HG03095 (cell line): ENCODE results near the gene RERE.

Experiments
- ATAC-seq: cut with Tn5 transposase; IDR thresholded peaks from one replicate; pipeline ENCODE4 v1.9.1; 2021; ENCODE audit warnings: moderate library complexity; ENCODE audit not compliant: unreplicated experiment

Gene RERE

DNA sequence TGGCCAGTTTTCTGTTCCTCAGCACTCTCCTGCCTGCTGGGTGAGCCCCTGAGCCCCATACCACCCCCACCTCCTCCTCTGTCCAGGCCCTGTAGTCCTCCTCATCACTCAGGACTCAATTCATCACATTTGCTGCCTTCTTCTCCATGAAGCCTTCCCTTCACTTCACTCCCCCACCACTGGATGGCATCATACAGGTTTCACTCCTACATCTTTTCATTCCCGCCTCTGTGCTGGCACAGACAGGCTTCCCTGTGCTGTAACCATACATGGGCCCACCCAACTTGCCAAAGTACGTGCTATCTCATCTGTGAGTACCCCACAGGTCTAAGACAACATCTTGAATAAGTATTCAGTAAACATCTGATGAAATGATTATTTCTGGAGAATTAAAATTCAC lies 442.6 kb downstream of the RERE start:
- ATAC-seq = no peak

- no peak for ATAC-seq
Measured at GRCh38 chr1:8374356-8374755, 443.1 kb downstream of the RERE start.

- ATAC-seq = no peak
Measured at GRCh38 chr1:8373581-8374241, 443.7 kb downstream of the RERE start.

GRCh38 chr1:8373125-8373524 lies 444.3 kb downstream of the RERE start:
- no peak for ATAC-seq

GRCh38 chr1:8371372-8371991 lies 446.0 kb downstream of the RERE start:
- no peak for ATAC-seq

GRCh38 chr1:8370905-8371315 lies 446.5 kb downstream of the RERE start:
- ATAC-seq = no peak

GRCh38 chr1:8370046-8370881 lies 447.2 kb downstream of the RERE start:
- no peak for ATAC-seq

- ATAC-seq = no peak
Measured at GRCh38 chr1:8368956-8369639, 448.3 kb downstream of the RERE start.

- no peak for ATAC-seq
Measured at GRCh38 chr1:8367571-8368194, 449.8 kb downstream of the RERE start.

DNA sequence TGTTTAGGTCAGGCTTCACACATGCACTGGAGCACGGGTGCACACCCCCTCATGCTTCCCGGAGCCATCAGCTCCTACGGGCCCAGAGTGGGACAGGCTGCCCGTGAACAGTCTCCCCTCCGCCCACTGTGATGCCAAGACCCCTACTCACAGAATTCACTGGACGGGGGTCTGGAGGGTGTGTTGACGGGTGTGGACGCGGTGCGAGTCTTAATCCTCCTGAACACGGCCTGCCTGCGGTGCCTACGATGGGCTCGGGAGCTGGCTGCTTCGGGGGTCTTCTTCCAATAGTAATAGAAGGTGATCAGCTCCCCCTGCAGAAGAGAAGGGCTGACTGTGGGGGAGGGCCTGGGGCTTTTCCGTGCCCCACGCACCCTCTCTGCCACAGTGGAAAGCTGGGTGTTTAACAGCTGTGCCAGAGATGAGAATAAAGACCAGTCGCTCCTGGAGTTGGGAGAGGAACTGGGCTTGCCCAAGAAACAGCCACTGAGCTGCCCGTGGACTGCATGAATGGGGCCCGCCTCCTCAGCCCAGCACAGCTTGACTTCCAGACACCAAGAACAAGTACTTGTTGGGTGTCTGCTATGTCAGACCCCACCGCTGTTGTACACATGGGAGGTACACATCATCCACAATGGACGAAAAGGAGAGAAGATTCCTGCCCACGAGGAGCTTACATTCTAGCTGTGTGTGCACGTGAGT lies 451.6 kb downstream of the RERE start:
- no peak for ATAC-seq

GRCh38 chr1:8364528-8365442 lies 452.7 kb downstream of the RERE start:
- no peak for ATAC-seq

- no peak for ATAC-seq
Measured at GRCh38 chr1:8363767-8364301, 453.6 kb downstream of the RERE start.

GRCh38 chr1:8363186-8363766 lies 454.2 kb downstream of the RERE start:
- no peak for ATAC-seq

DNA sequence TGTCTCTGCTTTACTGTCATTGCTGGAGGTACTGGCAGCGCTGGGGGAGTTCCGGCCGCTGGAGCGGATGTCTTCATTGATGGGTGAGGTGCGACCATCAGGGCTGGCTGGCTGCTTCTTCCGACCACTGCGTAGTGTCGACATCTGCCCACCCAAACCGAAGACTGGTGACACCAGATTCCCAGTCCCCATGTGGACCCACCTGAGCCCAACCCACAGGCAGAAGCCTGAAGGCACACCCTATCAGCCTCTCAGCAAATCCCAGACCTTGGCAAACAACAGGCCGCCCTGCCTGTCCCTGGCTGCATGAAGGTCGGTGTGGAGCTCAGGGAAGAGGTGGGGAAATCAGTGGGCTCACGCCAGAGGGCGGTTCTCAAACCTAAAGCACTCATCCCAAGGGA lies 454.7 kb downstream of the RERE start:
- ATAC-seq = no peak

DNA sequence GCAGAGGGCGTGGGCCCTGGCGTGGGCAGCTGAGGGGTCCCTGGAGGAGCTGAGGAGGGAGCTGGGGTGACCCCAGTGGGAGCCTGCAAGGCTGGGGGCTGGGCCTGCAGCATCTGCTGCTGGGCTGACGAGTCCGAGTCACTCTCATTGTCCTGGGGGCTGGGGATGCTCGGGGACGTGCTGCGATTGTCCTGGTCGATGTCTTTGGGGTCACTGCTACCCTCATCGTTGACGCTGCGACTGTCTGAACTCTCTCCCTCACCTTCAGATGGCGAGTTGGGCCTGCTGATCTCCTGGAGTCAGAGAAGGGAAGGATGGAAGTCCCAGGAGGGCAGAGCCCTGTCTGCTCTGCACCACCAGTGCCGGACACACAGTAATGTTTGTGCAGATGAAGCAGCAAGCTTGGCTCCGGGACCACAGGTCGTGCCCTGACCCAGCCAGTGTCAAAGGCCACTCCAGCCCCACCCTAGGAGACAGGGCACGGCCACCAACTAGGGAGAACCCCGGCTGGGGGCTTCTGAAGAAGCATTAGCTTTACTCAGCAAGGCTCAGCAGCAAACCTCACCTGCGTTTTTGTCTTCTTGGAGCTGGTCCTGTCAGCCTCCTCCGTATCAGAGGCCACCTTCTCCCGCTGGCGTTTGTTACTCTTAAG lies 456.1 kb downstream of the RERE start:
- ATAC-seq = no peak

- no peak for ATAC-seq
Measured at GRCh38 chr1:8360493-8361197, 456.8 kb downstream of the RERE start.

DNA sequence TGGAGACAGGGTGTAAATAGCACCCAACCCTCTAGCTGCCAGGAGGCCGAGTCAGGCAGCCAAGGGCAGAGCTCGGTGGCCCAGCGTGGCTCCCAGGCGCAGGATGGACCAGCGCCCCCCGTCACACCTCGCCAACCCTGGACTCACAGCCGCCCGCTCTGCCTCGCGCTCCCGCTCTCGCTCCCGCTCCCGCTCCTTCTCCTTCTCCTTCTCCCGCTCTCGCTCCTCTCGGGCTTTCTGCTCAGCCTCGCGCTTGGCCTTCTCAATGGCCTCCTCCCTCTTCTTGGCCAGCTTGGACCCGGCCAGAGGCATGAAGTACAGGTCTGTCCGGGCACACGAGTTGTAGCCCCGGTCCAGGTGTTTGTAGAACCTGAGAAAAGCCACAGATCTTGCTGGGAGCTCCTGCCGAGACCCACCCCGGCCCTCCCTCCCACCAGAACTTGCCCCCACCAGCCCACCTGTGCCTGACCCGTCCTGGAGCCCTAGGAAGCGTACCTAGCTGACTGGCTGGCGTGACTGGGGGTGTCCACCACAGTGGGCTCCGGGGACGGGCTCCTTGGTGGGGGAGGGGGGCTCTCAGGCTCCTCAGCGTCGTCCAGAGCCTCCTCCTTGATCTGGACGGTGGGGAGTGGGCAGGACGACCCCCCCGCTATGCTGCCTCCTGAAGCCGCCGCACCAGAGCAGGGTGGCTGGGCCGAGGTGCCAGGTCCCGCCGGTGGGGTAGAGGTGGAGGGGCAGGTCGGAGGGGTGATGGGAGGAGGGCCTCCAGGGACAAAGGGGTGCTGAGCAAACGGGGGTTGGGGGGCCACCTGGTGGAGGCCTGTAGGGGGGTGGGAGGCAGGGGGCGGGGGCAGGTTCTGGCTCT lies 457.6 kb downstream of the RERE start:
- no peak for ATAC-seq
